HepG2 (cell line): Measurements from ENCODE around the gene KIZ. TPM values are rescaled to one million over a fixed set of nuclear protein-coding genes. Genes with fewer than 3 reads are reported as not detected.
A peak's percentile ranks its signal among the peaks of the same experiment; 100 is the strongest.

ENCODE experiments used
- DPF2 ChIP-seq: sonication (generic); formaldehyde crosslinking; IDR thresholded peaks from 2 replicates; pipeline ENCODE4 v1.4.0; 2020; ENCODE audit warnings: mild to moderate bottlenecking, low read depth, missing genetic modification reagents, borderline replicate concordance
- GFI1 ChIP-seq: sonication (generic); formaldehyde crosslinking; IDR thresholded peaks from 2 replicates; pipeline ENCODE4 v1.5.0; 2020; ENCODE audit warnings: missing genetic modification reagents, mild to moderate bottlenecking, borderline replicate concordance
- HOXA3 ChIP-seq: sonication (generic); formaldehyde crosslinking; IDR thresholded peaks from 2 replicates; pipeline ENCODE4 v1.5.0; 2020; ENCODE audit warnings: missing genetic modification reagents
- MED13 ChIP-seq: sonication (generic); formaldehyde crosslinking; IDR thresholded peaks from 2 replicates; pipeline ENCODE4 v1.5.0; 2020; ENCODE audit warnings: missing genetic modification reagents
- NCOA5 ChIP-seq: sonication (generic); formaldehyde crosslinking; IDR thresholded peaks from 2 replicates; pipeline ENCODE4 v1.4.0; 2020; ENCODE audit warnings: missing genetic modification reagents
- RELA ChIP-seq: sonication (generic); formaldehyde crosslinking; IDR thresholded peaks from 2 replicates; pipeline ENCODE4 v1.4.0; 2020; ENCODE audit warnings: missing genetic modification reagents
- SP4 ChIP-seq: sonication (generic); formaldehyde crosslinking; IDR thresholded peaks from 2 replicates; pipeline ENCODE4 v1.8.1; 2023; ENCODE audit warnings: mild to moderate bottlenecking, missing genetic modification reagents
- SPEN ChIP-seq: sonication (generic); formaldehyde crosslinking; IDR thresholded peaks from 2 replicates; pipeline ENCODE4 v1.5.1; 2020; ENCODE audit warnings: low read depth, mild to moderate bottlenecking, missing genetic modification reagents
- TERF1 ChIP-seq: sonication (generic); formaldehyde crosslinking; IDR thresholded peaks from 2 replicates; pipeline ENCODE4 v1.8.0; 2022; ENCODE audit warnings: mild to moderate bottlenecking, missing genetic modification reagents, moderate library complexity
- XBP1 ChIP-seq: sonication (generic); formaldehyde crosslinking; IDR thresholded peaks from 2 replicates; pipeline ENCODE4 v1.5.0; 2020; ENCODE audit warnings: missing genetic modification reagents
- ZC3H13 ChIP-seq: sonication (generic); formaldehyde crosslinking; IDR thresholded peaks from 2 replicates; pipeline ENCODE4 v1.8.1; 2023; ENCODE audit warnings: mild to moderate bottlenecking, missing genetic modification reagents, moderate library complexity
- ZFAT ChIP-seq: sonication (generic); formaldehyde crosslinking; conservative IDR thresholded peaks from 2 replicates; pipeline ENCODE4 v1.8.1; 2023; ENCODE audit warnings: missing genetic modification reagents, inconsistent platforms
- ZFP82 ChIP-seq: sonication (generic); formaldehyde crosslinking; IDR thresholded peaks from 2 replicates; pipeline ENCODE4 v1.5.1; 2020; ENCODE audit warnings: mild to moderate bottlenecking, missing genetic modification reagents, borderline replicate concordance
- ZFP90 ChIP-seq: sonication (generic); formaldehyde crosslinking; IDR thresholded peaks from 2 replicates; pipeline ENCODE4 v1.8.0; 2022; ENCODE audit warnings: missing genetic modification reagents, mild to moderate bottlenecking, inconsistent platforms, borderline replicate concordance
- ZMAT5 ChIP-seq: sonication (generic); formaldehyde crosslinking; IDR thresholded peaks from 2 replicates; pipeline ENCODE4 v1.5.0; 2020; ENCODE audit warnings: mild to moderate bottlenecking, low read depth, missing genetic modification reagents, borderline replicate concordance
- ZSCAN9 ChIP-seq: IDR thresholded peaks from 2 replicates; pipeline ENCODE4 v1.6.1; 2016; ENCODE audit warnings: borderline replicate concordance
- polyA plus RNA-seq, 8 experiments: library from polyadenylated mRNA; depleted of rRNA in 3 of 8; stranded (reverse) in 7 of 8; unstranded in 1 of 8; fragments of >200 nt; fragmentation: Illumina TruSeq in 4 of 8; extraction: Trizol in 4 of 8; gene quantifications; 2 replicates each; pipeline versions ENCODE4 v1.2.1 to v1.2.3, GENCODE V29; 2011 to 2016; ENCODE audit warnings: low read depth in 4 of 8, missing spikeins in 1 of 8, mixed read lengths in 1 of 8; ENCODE audit not compliant: insufficient read depth in 1 of 8
- total RNA-seq, 5 experiments: library from RNA; depleted of rRNA; stranded (reverse); fragments of >200 nt; fragmentation: Illumina TruSeq; extraction: Trizol; gene quantifications; 2 replicates each; pipeline ENCODE4 v1.2.3, GENCODE V29; 2016; ENCODE audit warnings: low read depth in 1 of 5
- TF ChIP-seq, protein P1 (sequence below), 2 experiments: fragments of 450-650 bp in 1 of 2; sonication (generic) in 1 of 2; formaldehyde crosslinking in 1 of 2; IDR thresholded peaks; 2 replicates each; pipeline versions ENCODE4 v1.6.1 to v1.8.0; 2016 to 2022; ENCODE audit warnings: antibody characterized with exemption in 1 of 2, mild to moderate bottlenecking in 1 of 2, missing genetic modification reagents in 1 of 2
- TF ChIP-seq, protein P2 (sequence below): sonication (generic); formaldehyde crosslinking; IDR thresholded peaks from 2 replicates; pipeline ENCODE4 v1.8.1; 2023; ENCODE audit warnings: mild to moderate bottlenecking, inconsistent platforms, moderate library complexity, missing genetic modification reagents, borderline replicate concordance

Gene KIZ
- total and polyA plus RNA-seq, 2 of the 13 experiments (the other 11 are each of a cell fraction or from before 2014, with no cell fraction given): 46.3 to 114 TPM

DNA sequence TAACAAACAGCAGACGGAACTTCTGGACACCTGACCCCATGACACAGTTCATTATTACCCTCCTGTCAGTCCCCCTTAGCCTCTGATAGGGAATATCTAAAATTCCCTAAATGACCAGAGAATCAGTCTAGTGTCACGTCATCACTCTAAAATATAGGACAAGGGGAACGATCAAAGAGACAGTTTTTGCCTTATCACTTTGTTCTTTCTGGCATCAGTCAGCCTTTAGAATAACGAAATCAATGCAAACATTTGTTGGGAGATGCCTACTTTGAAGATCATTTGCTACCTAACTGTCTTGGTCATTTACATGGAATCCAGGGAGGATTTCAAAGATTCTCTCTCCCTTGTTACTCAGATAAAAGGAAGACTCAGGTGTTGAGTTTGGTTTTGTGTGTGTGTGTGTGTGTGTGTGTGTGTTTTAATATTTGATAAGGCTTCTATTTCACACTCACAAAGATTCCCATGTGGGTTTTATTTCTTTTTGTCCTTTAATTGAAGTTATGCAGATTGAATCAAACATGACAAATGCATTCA is 48.0 kb upstream of the KIZ start (continued):
- TF ChIP-seq, protein P1, sequence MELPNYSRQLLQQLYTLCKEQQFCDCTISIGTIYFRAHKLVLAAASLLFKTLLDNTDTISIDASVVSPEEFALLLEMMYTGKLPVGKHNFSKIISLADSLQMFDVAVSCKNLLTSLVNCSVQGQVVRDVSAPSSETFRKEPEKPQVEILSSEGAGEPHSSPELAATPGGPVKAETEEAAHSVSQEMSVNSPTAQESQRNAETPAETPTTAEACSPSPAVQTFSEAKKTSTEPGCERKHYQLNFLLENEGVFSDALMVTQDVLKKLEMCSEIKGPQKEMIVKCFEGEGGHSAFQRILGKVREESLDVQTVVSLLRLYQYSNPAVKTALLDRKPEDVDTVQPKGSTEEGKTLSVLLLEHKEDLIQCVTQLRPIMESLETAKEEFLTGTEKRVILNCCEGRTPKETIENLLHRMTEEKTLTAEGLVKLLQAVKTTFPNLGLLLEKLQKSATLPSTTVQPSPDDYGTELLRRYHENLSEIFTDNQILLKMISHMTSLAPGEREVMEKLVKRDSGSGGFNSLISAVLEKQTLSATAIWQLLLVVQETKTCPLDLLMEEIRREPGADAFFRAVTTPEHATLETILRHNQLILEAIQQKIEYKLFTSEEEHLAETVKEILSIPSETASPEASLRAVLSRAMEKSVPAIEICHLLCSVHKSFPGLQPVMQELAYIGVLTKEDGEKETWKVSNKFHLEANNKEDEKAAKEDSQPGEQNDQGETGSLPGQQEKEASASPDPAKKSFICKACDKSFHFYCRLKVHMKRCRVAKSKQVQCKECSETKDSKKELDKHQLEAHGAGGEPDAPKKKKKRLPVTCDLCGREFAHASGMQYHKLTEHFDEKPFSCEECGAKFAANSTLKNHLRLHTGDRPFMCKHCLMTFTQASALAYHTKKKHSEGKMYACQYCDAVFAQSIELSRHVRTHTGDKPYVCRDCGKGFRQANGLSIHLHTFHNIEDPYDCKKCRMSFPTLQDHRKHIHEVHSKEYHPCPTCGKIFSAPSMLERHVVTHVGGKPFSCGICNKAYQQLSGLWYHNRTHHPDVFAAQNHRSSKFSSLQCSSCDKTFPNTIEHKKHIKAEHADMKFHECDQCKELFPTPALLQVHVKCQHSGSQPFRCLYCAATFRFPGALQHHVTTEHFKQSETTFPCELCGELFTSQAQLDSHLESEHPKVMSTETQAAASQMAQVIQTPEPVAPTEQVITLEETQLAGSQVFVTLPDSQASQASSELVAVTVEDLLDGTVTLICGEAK (IDR thresholded peaks at IDR 0.05): no peak
- TF ChIP-seq, protein P1 (CRISPR knock-in tag; IDR thresholded peaks at IDR 0.05): no peak
- TF ChIP-seq TERF1 (CRISPR knock-in tag): no peak
- TF ChIP-seq RELA (CRISPR knock-in tag): no peak
- TF ChIP-seq, protein P2, sequence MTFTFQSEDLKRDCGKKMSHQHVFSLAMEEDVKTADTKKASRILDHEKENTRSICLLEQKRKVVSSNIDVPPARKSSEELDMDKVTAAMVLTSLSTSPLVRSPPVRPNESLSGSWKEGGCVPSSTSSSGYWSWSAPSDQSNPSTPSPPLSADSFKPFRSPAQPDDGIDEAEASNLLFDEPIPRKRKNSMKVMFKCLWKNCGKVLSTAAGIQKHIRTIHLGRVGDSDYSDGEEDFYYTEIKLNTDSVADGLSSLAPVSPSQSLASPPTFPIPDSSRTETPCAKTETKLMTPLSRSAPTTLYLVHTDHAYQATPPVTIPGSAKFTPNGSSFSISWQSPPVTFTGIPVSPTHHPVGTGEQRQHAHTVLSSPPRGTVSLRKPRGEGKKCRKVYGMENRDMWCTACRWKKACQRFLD (CRISPR knock-in tag): no peak
- no peak for TF ChIP-seq ZFAT (CRISPR knock-in tag)
- TF ChIP-seq NCOA5 (CRISPR knock-in tag): no peak
- TF ChIP-seq SPEN (CRISPR knock-in tag): no peak
- no peak for TF ChIP-seq HOXA3 (CRISPR knock-in tag)
- TF ChIP-seq MED13 (CRISPR knock-in tag): no peak; the same call in 1 of the 2 replicates
- TF ChIP-seq ZFP90 (CRISPR knock-in tag): no peak
- TF ChIP-seq ZMAT5 (CRISPR knock-in tag): no peak
- TF ChIP-seq DPF2: peak; percentile 77
- TF ChIP-seq XBP1 (CRISPR knock-in tag): no peak
- no peak for TF ChIP-seq ZC3H13
- TF ChIP-seq GFI1 (CRISPR knock-in tag): peak; percentile 65
- no peak; the same call in 1 of the 2 replicates for TF ChIP-seq ZSCAN9 (CRISPR knock-in tag)
- no peak for TF ChIP-seq ZFP82 (CRISPR knock-in tag)
- TF ChIP-seq SP4 (CRISPR knock-in tag): no peak
